ENCODE data around the gene ARHGEF16.

Gene ARHGEF16

GRCh38 chr1:3475839-3476573 is 21.5 kb downstream of the ARHGEF16 start:
- no peak overlapping the region for H3K4me2 ChIP-seq
- no peak overlapping the region for H3K27ac ChIP-seq
- H3K4me1 ChIP-seq (ENCODE audit: low read depth, poor library complexity, severe bottlenecking), result no peaks in the 10 kb centered on the region
- no peaks in the 10 kb centered on the region for H3K36me3 ChIP-seq (ENCODE audit: insufficient read depth)
- no peak overlapping the region for H3K9ac ChIP-seq
- H3K4me3 ChIP-seq (IDR thresholded peaks at IDR 0.05; ENCODE audit: insufficient read depth, low read depth, low read length), result no peak overlapping the region
- H2AFZ ChIP-seq (ENCODE audit: low read depth), result no peak overlapping the region
- TF ChIP-seq, protein P1, sequence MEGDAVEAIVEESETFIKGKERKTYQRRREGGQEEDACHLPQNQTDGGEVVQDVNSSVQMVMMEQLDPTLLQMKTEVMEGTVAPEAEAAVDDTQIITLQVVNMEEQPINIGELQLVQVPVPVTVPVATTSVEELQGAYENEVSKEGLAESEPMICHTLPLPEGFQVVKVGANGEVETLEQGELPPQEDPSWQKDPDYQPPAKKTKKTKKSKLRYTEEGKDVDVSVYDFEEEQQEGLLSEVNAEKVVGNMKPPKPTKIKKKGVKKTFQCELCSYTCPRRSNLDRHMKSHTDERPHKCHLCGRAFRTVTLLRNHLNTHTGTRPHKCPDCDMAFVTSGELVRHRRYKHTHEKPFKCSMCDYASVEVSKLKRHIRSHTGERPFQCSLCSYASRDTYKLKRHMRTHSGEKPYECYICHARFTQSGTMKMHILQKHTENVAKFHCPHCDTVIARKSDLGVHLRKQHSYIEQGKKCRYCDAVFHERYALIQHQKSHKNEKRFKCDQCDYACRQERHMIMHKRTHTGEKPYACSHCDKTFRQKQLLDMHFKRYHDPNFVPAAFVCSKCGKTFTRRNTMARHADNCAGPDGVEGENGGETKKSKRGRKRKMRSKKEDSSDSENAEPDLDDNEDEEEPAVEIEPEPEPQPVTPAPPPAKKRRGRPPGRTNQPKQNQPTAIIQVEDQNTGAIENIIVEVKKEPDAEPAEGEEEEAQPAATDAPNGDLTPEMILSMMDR (conservative IDR thresholded peaks at IDR 0.05; ENCODE audit: low read depth, low read length), result no peak
- no peaks in the 10 kb centered on the region for H4K20me1 ChIP-seq (ENCODE audit: insufficient read depth)
- no peaks in the 10 kb centered on the region for H3K79me2 ChIP-seq (ENCODE audit: insufficient read depth, low read depth)
- H3K27me3 ChIP-seq (ENCODE audit: insufficient read depth, low read depth), result peaks cover 45% of the 10 kb centered on the region

- TF ChIP-seq, protein P1 (conservative IDR thresholded peaks at IDR 0.05; ENCODE audit: low read depth, low read length), result no peak
- H3K79me2 ChIP-seq (ENCODE audit: insufficient read depth, low read depth), result no peaks in the 10 kb centered on the region
Observed at GRCh38 chr1:3476666-3477065, 22.2 kb downstream of the ARHGEF16 start.

DNA sequence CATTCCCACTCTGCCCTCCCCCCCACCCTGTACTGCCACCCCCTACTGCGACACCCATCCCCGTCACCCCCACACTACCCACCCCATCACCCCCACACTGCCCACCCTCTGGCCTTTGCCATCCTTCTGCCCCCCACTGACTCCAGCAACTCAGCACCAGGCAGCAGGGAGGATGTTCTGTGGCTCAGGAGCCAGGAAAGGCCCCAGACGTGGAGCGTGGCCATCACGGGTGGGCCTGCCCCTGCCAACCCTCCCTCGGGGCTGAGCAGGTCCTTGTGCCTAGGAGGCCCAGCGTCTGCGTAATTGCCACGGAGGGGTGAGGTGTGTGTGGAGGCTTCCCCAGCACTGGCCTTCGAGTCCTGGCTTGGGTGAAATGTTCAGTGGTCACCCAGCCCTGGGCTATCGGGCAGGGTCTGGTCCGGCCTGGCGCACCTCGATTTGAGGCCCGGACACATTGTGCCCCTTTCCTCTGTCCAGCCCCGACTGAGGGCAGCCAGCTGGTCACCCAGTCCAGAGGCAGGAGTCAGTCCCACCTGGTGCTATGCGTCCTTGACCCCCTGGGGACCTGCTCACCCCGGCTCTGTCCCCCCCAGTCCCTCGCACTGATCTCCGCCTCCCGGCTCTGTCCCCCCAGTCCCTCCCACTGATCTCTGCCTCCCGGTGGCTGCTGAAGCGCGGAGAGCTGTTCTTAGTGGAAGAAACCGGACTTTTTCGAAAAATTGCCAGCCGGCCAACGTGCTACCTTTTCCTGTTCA is 23.0 kb downstream of the ARHGEF16 start:
- Histone ChIP-seq H3K4me2 (no peak overlapping the region), H3K4me3 (IDR thresholded peaks at IDR 0.05; ENCODE audit: insufficient read depth, low read depth, low read length) (no peak overlapping the region), H3K9ac (no peak overlapping the region), H2AFZ (ENCODE audit: low read depth) (no peak overlapping the region), H3K79me2 (ENCODE audit: insufficient read depth, low read depth) (no peaks in the 10 kb centered on the region), H3K4me1 (ENCODE audit: low read depth, poor library complexity, severe bottlenecking) (no peaks in the 10 kb centered on the region), H3K27ac (no peak overlapping the region), H3K27me3 (ENCODE audit: insufficient read depth, low read depth) (peaks cover 42% of the 10 kb centered on the region), H4K20me1 (ENCODE audit: insufficient read depth) (no peaks in the 10 kb centered on the region), H3K36me3 (ENCODE audit: insufficient read depth) (no peaks in the 10 kb centered on the region)
- TF ChIP-seq, protein P1 (conservative IDR thresholded peaks at IDR 0.05; ENCODE audit: low read depth, low read length), result no peak

More at GRCh38 chr1:3476666-3477065, 22.2 kb downstream of the ARHGEF16 start:
- Histone ChIP-seq H3K4me1 (ENCODE audit: low read depth, poor library complexity, severe bottlenecking) (no peaks in the 10 kb centered on the region), H3K4me2 (no peak overlapping the region), H2AFZ (ENCODE audit: low read depth) (no peak overlapping the region), H3K27ac (no peak overlapping the region), H3K4me3 (IDR thresholded peaks at IDR 0.05; ENCODE audit: insufficient read depth, low read depth, low read length) (no peak overlapping the region), H3K9ac (no peak overlapping the region), H3K27me3 (ENCODE audit: insufficient read depth, low read depth) (peaks cover 47% of the 10 kb centered on the region), H4K20me1 (ENCODE audit: insufficient read depth) (no peaks in the 10 kb centered on the region), H3K36me3 (ENCODE audit: insufficient read depth) (no peaks in the 10 kb centered on the region)

DNA sequence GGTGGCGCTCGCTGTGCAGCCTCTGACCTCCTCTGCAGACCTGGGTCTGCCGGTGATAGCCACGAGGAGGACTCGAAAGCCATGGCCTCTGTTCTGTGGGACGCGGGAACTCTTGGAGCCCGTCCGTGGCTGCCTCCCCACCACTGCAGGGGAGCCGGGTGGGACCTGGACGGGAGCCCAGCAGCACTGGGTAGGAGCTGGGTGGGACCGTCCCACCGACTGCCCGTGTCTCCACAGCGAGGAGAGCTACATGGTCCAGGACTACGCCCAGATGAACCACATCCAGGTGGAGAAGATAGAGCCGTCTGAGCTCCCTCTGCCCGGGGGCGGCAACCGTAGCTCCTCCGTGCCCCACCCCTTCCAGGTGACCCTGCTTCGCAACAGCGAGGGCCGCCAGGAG is 23.7 kb downstream of the ARHGEF16 start:
- Histone ChIP-seq H2AFZ (ENCODE audit: low read depth) (no peak overlapping the region), H4K20me1 (ENCODE audit: insufficient read depth) (no peaks in the 10 kb centered on the region), H3K4me3 (IDR thresholded peaks at IDR 0.05; ENCODE audit: insufficient read depth, low read depth, low read length) (no peak overlapping the region), H3K9ac (no peak overlapping the region), H3K36me3 (ENCODE audit: insufficient read depth) (no peaks in the 10 kb centered on the region), H3K4me2 (no peak overlapping the region), H3K4me1 (ENCODE audit: low read depth, poor library complexity, severe bottlenecking) (no peaks in the 10 kb centered on the region), H3K79me2 (ENCODE audit: insufficient read depth, low read depth) (no peaks in the 10 kb centered on the region), H3K27ac (no peak overlapping the region), H3K27me3 (ENCODE audit: insufficient read depth, low read depth) (peaks cover 42% of the 10 kb centered on the region)
- TF ChIP-seq, protein P1 (conservative IDR thresholded peaks at IDR 0.05; ENCODE audit: low read depth, low read length), result no peak
